Measurements from ENCODE around the gene NAA16. TPM values are rescaled to one million over a fixed set of nuclear protein-coding genes. Genes with fewer than 3 reads are reported as not detected.

Gene NAA16
- total RNA-seq, 1 experiment from 2014 or later = 27.2 TPM

GRCh38 chr13:41311406-41312175 lies 524 bp downstream of the NAA16 start:
- TF ChIP-seq, protein P1, sequence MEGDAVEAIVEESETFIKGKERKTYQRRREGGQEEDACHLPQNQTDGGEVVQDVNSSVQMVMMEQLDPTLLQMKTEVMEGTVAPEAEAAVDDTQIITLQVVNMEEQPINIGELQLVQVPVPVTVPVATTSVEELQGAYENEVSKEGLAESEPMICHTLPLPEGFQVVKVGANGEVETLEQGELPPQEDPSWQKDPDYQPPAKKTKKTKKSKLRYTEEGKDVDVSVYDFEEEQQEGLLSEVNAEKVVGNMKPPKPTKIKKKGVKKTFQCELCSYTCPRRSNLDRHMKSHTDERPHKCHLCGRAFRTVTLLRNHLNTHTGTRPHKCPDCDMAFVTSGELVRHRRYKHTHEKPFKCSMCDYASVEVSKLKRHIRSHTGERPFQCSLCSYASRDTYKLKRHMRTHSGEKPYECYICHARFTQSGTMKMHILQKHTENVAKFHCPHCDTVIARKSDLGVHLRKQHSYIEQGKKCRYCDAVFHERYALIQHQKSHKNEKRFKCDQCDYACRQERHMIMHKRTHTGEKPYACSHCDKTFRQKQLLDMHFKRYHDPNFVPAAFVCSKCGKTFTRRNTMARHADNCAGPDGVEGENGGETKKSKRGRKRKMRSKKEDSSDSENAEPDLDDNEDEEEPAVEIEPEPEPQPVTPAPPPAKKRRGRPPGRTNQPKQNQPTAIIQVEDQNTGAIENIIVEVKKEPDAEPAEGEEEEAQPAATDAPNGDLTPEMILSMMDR (conservative IDR thresholded peaks at IDR 0.05; ENCODE audit: low read depth, low read length) = no peak
- no peak for TF ChIP-seq EZH2 (IDR thresholded peaks at IDR 0.05; ENCODE audit: borderline replicate concordance, low read depth, low read length, poor library complexity, severe bottlenecking)
- intact Hi-C loops (cut with micrococcal nuclease; ENCODE audit: unreplicated experiment) = no loop called here
- Histone ChIP-seq H3K27ac (ENCODE audit: low read depth, low read length, poor library complexity, severe bottlenecking) (peak overlapping the region; percentile 93), H3K36me3 (ENCODE audit: insufficient read depth, low read length, poor library complexity, severe bottlenecking) (no peaks in the 10 kb centered on the region), H3K9me3 (ENCODE audit: low read depth, low read length, poor library complexity, severe bottlenecking) (no peaks in the 10 kb centered on the region), H3K4me1 (ENCODE audit: insufficient read depth, low read length, poor library complexity, severe bottlenecking) (peaks cover 33% of the 10 kb centered on the region), H3K27me3 (replicated peaks; ENCODE audit: insufficient read depth, low read depth, low read length, poor library complexity) (no peaks in the 10 kb centered on the region), H3K4me3 (ENCODE audit: low read depth, low read length, poor library complexity, severe bottlenecking) (peak overlapping the region; percentile 99)
- POLR2A ChIA-PET (ENCODE audit: low non-redundant PET) = no interaction called here
- peak; percentile 53 for DNase-seq (ENCODE audit: low spot score)
- BruUV-seq (replicated peaks) = no TSS peak
- CTCF ChIA-PET = no interaction called here

GRCh38 chr13:41312176-41312500 lies 1.1 kb downstream of the NAA16 start:
- POLR2A ChIA-PET (ENCODE audit: low non-redundant PET) = no interaction called here
- BruUV-seq (replicated peaks) = no TSS peak
- Histone ChIP-seq H3K36me3 (ENCODE audit: insufficient read depth, low read length, poor library complexity, severe bottlenecking) (no peaks in the 10 kb centered on the region), H3K4me1 (ENCODE audit: insufficient read depth, low read length, poor library complexity, severe bottlenecking) (peaks cover 28% of the 10 kb centered on the region), H3K4me3 (ENCODE audit: low read depth, low read length, poor library complexity, severe bottlenecking) (peak overlapping the region; percentile 99), H3K27ac (ENCODE audit: low read depth, low read length, poor library complexity, severe bottlenecking) (peak overlapping the region; percentile 93), H3K27me3 (replicated peaks; ENCODE audit: insufficient read depth, low read depth, low read length, poor library complexity) (no peaks in the 10 kb centered on the region), H3K9me3 (ENCODE audit: low read depth, low read length, poor library complexity, severe bottlenecking) (no peaks in the 10 kb centered on the region)
- CTCF ChIA-PET = no interaction called here
- intact Hi-C loops (cut with micrococcal nuclease; ENCODE audit: unreplicated experiment) = no loop called here
- TF ChIP-seq EZH2 (IDR thresholded peaks at IDR 0.05; ENCODE audit: borderline replicate concordance, low read depth, low read length, poor library complexity, severe bottlenecking) = no peak
- TF ChIP-seq, protein P1 (conservative IDR thresholded peaks at IDR 0.05; ENCODE audit: low read depth, low read length) = no peak
- DNase-seq (ENCODE audit: low spot score) = peak; percentile 30

DNA sequence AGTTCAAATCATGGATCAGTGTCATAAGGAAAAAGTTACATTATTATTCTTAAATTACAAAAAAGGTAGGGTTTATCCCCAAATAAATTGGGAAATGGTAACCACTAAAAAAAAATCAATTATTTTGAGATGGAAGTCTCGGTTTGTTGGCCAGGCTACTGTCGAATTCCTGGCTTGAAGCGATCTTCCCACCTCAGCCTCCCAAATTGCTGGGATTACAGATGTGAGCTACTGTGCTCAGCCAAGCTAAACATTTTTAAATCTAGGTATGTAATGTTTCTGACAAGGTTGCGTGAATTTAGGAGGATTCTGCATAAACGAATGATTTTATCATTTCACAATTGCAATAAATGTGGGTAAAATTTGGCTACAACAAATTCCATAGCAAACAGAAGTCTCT lies 2.0 kb downstream of the NAA16 start:
- no peak for DNase-seq (ENCODE audit: low spot score)
- no TSS peak for BruUV-seq (replicated peaks)
- Histone ChIP-seq H3K27me3 (replicated peaks; ENCODE audit: insufficient read depth, low read depth, low read length, poor library complexity) (no peaks in the 10 kb centered on the region), H3K9me3 (ENCODE audit: low read depth, low read length, poor library complexity, severe bottlenecking) (no peaks in the 10 kb centered on the region), H3K36me3 (ENCODE audit: insufficient read depth, low read length, poor library complexity, severe bottlenecking) (no peaks in the 10 kb centered on the region), H3K4me3 (ENCODE audit: low read depth, low read length, poor library complexity, severe bottlenecking) (no peak overlapping the region), H3K27ac (ENCODE audit: low read depth, low read length, poor library complexity, severe bottlenecking) (no peak overlapping the region), H3K4me1 (ENCODE audit: insufficient read depth, low read length, poor library complexity, severe bottlenecking) (peaks cover 26% of the 10 kb centered on the region)
- no peak for TF ChIP-seq EZH2 (IDR thresholded peaks at IDR 0.05; ENCODE audit: borderline replicate concordance, low read depth, low read length, poor library complexity, severe bottlenecking)
- TF ChIP-seq, protein P1 (conservative IDR thresholded peaks at IDR 0.05; ENCODE audit: low read depth, low read length) = no peak
- ChIA-PET CTCF (no interaction called here), POLR2A (ENCODE audit: low non-redundant PET) (no interaction called here)
- intact Hi-C loops (cut with micrococcal nuclease; ENCODE audit: unreplicated experiment) = no loop called here
